ENCODE measurements around the gene ADM2. TPM values are rescaled to one million over a fixed set of nuclear protein-coding genes. Genes with fewer than 3 reads are reported as not detected.

Gene ADM2
- total RNA-seq, 4 donors from 2014 or later: not detected

GRCh38 chr22:50486561-50487289, 5.4 kb downstream of the ADM2 start, which contains the start of gene MIOX:
TSS of gene MIOX (plus strand) at chr22:50486859. CDS start at chr22:50486898, 39 bp downstream.
- H3K4me3 ChIP-seq: no peak within 1 kb of the TSS
- H3K27ac ChIP-seq: no peak within 1 kb of the TSS
- no peaks in the 10 kb centered on the region for H3K9me3 ChIP-seq
- TF ChIP-seq CTCF (IDR thresholded peaks at IDR 0.05) (no peak), EP300 (IDR thresholded peaks at IDR 0.05) (no peak), POLR2A (IDR thresholded peaks at IDR 0.05) (no peak)
- peaks cover 4 to 44% of the 10 kb centered on the region in 2 donors for H3K27me3 ChIP-seq
- WGBS, 2 donors: 61 to 76% methylated on average over 10 to 20 of the region's 23 CpGs
- no peak for DNase-seq (ENCODE audit: low spot score in 2 of 2)
- no peaks in the 10 kb centered on the region for H3K36me3 ChIP-seq
- peaks cover 0 to 9% (median 2%) of the 10 kb centered on the region in 4 donors for H3K4me1 ChIP-seq

- no peak for DNase-seq (ENCODE audit: low spot score in 2 of 2)
- Histone ChIP-seq H3K27ac (no peak overlapping the region), H3K9me3 (no peaks in the 10 kb centered on the region), H3K36me3 (no peaks in the 10 kb centered on the region), H3K27me3 (peaks cover 0 to 36% of the 10 kb centered on the region in 2 donors), H3K4me1 (peaks cover 0 to 1% (median 0%) of the 10 kb centered on the region in 4 donors), H3K4me3 (no peak overlapping the region)
- TF ChIP-seq EP300 (IDR thresholded peaks at IDR 0.05): no peak
- TF ChIP-seq CTCF (IDR thresholded peaks at IDR 0.05): no peak
- TF ChIP-seq POLR2A (IDR thresholded peaks at IDR 0.05): no peak
- WGBS, 2 donors: 79 to 83% methylated on average over 19 to 23 of the region's 23 CpGs
Measured at GRCh38 chr22:50487290-50488005, 6.1 kb downstream of the ADM2 start.

- peaks cover 0 to 29% of the 10 kb centered on the region in 2 donors for H3K27me3 ChIP-seq
Measured at GRCh38 chr22:50488006-50488677, 6.8 kb downstream of the ADM2 start.

DNA sequence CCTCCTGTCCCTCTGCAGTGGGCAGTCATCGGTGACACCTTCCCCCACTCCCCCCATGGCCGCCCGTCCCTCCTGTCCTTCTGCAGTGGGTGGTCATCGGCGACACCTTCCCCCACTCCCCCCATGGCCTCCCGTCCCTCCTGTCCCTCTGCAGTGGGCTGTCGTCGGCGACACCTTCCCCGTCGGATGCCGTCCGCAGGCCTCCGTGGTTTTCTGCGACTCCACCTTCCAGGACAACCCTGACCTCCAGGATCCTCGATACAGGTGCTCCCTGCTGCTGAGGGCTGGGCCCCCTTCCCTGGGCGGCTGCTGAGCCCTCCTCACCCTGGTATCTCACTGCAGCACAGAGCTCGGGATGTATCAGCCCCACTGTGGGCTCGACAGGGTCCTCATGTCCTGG, 7.5 kb downstream of the ADM2 start:
- Histone ChIP-seq H3K4me3 (no peak overlapping the region), H3K4me1 (no peaks in the 10 kb centered on the region), H3K36me3 (no peaks in the 10 kb centered on the region), H3K9me3 (no peaks in the 10 kb centered on the region), H3K27ac (no peak overlapping the region), H3K27me3 (peaks cover 0 to 22% of the 10 kb centered on the region in 2 donors)
- WGBS, 2 donors: 73 to 74% methylated on average over 19 of the region's 19 CpGs
- no peak for TF ChIP-seq EP300 (IDR thresholded peaks at IDR 0.05)
- no peak for TF ChIP-seq CTCF (IDR thresholded peaks at IDR 0.05)
- no peak for TF ChIP-seq POLR2A (IDR thresholded peaks at IDR 0.05)
- DNase-seq (ENCODE audit: low spot score in 2 of 2): no peak

More at GRCh38 chr22:50488006-50488677, 6.8 kb downstream of the ADM2 start:
- no peaks in the 10 kb centered on the region for H3K9me3 ChIP-seq
- DNase-seq (ENCODE audit: low spot score in 2 of 2): no peak
- no peaks in the 10 kb centered on the region for H3K4me1 ChIP-seq
- no peaks in the 10 kb centered on the region for H3K36me3 ChIP-seq
- no peak overlapping the region for H3K4me3 ChIP-seq
- 77 to 81% methylated on average over 7 to 10 of the region's 18 CpGs for WGBS, 2 donors
- no peak for TF ChIP-seq CTCF (IDR thresholded peaks at IDR 0.05)
- H3K27ac ChIP-seq: no peak overlapping the region
